Measurements from ENCODE around the gene SYMPK.

DNA sequence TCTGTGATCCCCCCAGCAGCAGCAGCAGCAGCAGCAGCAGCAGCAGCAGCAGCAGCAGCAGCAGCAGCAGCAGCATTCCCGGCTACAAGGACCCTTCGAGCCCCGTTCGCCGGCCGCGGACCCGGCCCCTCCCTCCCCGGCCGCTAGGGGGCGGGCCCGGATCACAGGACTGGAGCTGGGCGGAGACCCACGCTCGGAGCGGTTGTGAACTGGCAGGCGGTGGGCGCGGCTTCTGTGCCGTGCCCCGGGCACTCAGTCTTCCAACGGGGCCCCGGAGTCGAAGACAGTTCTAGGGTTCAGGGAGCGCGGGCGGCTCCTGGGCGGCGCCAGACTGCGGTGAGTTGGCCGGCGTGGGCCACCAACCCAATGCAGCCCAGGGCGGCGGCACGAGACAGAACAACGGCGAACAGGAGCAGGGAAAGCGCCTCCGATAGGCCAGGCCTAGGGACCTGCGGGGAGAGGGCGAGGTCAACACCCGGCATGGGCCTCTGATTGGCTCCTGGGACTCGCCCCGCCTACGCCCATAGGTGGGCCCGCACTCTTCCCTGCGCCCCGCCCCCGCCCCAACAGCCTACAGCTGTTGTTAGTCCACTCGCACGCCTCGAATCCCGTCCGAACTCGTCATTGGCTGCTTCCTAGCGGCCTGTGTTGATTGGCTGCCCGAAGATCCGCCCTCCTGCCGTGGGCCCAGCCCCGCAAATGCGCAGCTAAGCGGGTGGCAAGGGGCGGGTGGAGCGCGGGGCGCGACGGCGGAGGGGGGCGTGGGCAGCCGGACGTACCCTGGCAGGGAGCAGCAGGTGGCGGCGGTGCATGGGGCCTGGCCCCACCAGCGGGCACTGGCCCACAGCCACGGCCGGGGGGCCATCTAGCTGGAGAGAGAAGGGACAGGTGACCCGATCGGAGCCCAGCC is 92.5 kb downstream of the SYMPK start:
- TF ChIP-seq, protein P1, sequence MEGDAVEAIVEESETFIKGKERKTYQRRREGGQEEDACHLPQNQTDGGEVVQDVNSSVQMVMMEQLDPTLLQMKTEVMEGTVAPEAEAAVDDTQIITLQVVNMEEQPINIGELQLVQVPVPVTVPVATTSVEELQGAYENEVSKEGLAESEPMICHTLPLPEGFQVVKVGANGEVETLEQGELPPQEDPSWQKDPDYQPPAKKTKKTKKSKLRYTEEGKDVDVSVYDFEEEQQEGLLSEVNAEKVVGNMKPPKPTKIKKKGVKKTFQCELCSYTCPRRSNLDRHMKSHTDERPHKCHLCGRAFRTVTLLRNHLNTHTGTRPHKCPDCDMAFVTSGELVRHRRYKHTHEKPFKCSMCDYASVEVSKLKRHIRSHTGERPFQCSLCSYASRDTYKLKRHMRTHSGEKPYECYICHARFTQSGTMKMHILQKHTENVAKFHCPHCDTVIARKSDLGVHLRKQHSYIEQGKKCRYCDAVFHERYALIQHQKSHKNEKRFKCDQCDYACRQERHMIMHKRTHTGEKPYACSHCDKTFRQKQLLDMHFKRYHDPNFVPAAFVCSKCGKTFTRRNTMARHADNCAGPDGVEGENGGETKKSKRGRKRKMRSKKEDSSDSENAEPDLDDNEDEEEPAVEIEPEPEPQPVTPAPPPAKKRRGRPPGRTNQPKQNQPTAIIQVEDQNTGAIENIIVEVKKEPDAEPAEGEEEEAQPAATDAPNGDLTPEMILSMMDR (conservative IDR thresholded peaks at IDR 0.05; ENCODE audit: low read depth, low read length) = peak; percentile 96
- TF ChIP-seq EZH2 (IDR thresholded peaks at IDR 0.05; ENCODE audit: borderline replicate concordance, low read depth, low read length, poor library complexity, severe bottlenecking) = no peak

Measured in A673 (cell line).